NCI-H2029 (cell line): ENCODE results near the gene PDZD7.

Experiments used
- DNase-seq: peaks from one replicate; lab custom pipeline; 2025; lab: John Stamatoyannopoulos, UW

Gene PDZD7

GRCh38 chr10:101061624-101062231 lies 30.8 kb upstream of the PDZD7 start, which contains the start of gene KAZALD1:
KAZALD1 (plus strand) TSS chr10:101061989; CDS start chr10:101062593, 604 bp downstream.
- peak; percentile 38 for DNase-seq

DNA sequence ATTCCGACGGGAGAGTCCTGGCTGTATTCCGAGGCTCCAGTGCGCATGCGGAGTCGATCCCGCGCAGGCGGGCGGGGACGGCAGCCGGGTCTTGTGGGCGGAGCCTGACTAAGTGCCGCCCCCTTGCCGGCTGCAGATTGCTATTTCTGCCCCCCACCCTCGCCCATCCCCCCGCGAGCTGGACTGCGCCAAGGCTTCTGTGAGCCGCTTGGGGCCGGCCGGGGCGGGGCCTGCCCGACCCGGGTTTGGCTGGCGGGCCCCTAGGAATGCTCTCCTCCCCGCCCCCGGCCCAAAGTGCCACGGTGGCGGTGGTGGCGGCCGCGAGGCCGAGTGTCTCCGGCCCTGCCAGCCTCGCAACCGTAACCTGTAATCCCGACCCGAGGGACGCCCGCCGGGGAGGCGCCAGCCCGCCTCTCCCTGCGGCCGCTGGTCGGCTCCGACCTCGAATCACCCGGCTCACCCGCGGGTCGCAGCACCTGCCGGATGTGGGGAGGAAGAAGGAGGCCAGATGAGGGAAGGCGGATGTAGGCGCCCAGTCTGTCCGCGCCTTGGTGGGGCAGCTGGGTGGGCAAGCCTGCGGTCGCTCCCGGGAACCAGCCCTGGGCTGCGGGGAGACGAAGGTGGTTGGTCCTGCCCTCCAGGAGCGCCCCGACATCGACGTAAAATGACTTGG lies 30.2 kb upstream of the PDZD7 start:
- DNase-seq = peak; percentile 87

GRCh38 chr10:101060036-101060950 lies 29.4 kb upstream of the PDZD7 start:
- DNase-seq = peak; percentile 79

DNA sequence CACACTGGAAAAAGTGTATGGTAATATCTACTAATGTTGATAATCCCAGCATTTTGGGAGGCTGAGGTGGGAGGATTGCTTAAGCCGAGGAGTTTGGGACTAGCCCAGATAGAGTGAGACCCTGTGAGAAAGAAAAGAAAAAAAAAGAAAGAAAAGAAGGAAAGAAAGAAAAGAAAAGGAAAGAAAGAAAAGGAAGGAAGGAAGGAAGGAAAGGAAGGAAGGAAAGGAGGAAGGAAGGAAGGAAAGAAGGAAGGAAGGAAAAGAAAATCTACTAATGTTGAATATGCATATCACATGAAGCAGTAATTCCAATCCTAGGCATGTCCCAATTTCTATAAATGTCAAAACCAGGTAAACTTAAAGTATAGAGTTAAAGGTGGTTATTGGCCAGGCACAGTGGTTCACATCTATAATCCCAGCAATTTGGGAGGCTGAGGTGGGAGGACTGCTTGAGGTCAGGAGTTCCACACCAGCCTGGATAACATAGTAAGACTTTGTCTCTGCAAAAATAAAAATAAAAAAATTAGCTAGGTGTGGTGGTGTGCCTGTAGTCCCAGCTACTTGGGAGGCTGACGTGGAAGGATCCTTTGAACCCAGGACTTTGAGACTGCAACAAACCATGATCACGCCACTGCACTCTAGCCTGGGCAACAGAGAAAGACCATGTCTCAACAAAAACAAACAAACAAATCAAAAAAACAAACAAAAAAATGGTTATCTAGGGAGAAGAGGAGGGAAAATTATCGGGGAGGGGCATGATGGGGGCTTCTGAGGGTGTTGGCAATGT lies 25.6 kb upstream of the PDZD7 start:
- no peak for DNase-seq

DNA sequence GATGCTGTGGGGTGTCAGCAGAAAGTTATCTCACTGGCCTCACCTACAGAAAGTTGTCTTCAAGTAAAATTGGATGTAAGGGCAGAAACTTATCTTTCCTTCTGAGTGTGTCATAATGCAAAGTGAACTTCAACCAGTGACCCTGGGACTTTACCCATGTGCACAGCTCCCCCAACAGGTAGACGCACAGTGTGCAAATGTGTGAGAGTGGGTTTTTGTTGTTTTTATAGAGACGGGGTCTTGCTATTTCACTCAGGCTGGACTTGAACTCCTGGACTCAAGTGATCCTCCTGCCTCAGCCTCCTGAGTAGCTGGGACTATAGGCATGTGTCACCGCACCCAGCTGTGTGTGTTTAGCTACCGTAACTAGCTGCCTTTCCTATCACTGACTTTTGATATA lies 24.5 kb upstream of the PDZD7 start:
- DNase-seq = no peak

DNA sequence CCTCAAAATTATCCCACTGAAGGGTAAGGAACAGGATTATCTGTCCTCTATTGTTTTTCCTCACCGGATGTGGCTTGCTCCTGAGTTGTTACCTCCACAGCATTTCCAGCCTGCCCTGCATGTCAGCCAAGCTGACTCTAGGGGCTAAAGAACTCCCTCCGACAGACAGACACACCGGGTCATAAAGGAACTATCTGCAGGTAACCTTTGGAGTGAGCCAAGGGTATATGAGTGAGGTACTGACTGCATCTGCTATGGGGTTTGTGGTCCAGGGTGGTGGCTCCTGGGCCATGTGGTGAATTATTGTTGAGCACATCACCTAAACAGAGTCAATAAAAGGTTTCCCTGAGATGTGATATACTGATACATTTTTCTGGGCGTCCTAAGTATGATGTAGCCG lies 23.9 kb upstream of the PDZD7 start:
- no peak for DNase-seq

DNA sequence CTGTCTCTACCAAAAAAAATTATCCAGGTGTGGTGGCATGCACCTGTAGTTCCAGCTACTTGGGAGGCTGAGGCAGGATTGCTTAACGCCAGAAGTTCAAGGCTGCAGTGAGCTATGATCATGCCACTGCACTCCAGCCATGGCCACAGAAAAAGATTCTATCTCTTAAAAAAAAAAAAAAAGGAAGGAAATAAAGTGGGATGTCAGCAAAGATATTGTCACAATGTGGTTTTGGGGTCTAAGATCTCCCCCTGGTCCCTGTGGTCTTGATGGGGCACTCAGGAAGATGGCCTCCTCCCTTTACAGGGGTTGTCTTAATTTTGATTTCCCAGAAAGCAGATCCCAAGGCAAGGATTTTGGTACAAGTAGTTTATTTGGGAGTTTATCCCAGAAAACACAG lies 23.4 kb upstream of the PDZD7 start:
- DNase-seq = no peak

DNA sequence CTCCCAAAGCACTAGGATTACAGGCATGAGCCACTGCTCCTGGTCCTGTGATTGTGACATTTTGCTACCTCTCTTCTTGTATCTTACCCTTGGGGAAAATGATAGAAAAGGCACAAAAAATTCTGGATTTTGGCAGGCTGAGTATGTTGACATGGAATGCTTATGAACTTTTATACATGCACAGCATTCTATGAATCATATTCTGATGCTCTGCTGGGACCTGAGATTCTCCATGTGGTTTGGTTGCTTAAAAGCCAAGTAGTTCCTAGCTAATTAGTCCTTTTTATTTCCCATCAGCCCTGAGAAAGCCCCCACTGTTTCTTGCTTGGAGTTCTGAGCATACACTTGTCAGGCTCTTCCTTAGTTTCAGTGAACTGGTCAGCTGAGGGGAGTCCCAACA lies 22.6 kb upstream of the PDZD7 start:
- DNase-seq = no peak

- no peak for DNase-seq
Measured at GRCh38 chr10:101052285-101052684, 21.4 kb upstream of the PDZD7 start.

- no peak for DNase-seq
Measured at GRCh38 chr10:101050208-101051069, 19.5 kb upstream of the PDZD7 start.

GRCh38 chr10:101047961-101048892 lies 17.3 kb upstream of the PDZD7 start:
- DNase-seq = peak; percentile 59

GRCh38 chr10:101047268-101047667 lies 16.3 kb upstream of the PDZD7 start:
- no peak for DNase-seq

GRCh38 chr10:101046332-101047238 lies 15.7 kb upstream of the PDZD7 start:
- no peak for DNase-seq

DNA sequence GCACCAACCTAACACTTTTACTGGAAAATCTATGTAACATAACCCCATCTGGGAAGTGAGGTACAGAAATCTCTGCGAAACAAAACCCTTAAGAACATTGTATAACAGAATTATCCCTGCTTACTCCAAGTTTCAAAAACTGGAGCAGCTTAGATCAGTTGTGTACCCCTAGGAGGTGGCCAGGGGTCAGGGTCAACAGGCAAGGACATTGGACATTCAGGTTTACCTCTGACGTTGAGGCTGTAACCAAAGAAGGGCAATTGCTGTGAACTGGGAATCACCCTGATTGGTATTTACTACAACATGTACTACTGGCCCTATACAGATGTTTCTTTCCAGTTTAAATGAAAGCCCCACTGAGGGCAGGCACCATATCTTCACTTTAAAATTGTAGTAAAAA lies 13.2 kb upstream of the PDZD7 start:
- no peak for DNase-seq

DNA sequence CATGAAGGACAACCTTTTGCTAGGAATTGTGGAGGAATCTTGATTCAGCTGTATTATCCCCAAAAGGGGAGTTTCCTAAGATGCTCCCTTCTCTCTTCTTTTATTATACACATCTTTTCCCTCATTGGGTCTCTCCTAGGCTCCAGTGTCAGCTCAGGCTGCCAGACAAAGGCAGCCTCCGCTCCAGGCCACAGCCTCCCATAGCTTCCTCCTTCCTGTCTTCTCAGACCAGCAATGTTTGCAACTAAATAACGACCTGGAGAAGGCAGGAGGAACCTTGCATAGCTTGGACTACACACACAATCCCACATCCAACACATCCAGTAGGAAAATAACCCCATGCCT lies 12.4 kb upstream of the PDZD7 start:
- no peak for DNase-seq

DNA sequence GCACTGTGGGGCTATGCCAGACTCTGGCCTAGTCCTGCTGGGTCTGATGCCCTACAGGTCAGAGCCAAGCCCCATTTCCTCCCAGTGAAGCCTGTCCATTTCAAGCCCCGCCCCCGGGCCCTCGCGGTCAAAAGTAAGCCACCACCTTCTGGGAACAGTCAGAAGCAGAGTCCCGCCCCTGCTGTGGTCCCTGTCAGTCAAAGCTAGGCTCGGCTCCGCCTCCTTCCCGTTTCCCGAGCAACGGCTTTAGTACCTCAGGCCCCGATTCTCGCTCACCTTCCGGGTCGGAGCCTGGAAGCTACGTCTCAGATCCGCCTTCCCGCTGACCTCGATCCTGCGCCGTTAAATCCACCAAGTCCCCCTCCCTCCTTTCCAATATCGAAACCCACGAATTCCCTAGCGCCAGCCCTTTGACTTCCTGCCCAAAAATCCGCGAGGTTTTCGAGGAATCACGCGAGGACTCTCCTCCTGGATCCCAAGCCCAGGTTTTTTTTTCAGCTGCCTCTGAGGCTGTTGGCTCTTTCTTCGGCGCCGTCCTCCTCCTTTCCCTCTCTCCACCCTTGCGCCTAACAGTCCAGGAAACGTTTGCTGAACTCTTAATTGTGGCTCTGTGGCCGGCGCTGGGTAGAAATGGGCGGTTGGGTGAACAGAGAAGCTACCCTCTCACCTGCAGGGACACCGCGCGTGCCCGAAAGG lies 11.9 kb upstream of the PDZD7 start:
- DNase-seq = peak; percentile 88

DNA sequence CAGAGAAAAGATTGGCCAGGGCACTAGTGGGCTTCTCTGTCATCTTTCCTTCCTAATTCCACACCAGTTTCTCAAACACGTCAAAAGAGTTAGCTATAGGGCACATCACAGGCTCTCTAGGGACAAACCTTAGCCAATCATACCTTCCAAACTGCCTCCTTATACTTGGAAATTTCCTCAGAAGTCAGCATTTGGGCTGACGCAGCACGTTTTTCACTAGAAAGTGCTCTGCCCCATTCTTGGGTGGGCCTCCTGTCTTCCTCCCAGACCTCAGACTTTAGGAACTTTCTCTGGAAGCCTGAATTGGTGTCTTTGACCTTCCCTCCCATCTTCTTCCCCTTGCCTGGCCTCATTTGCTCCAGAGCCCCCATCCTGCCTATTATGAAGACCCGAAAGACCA lies 11.2 kb upstream of the PDZD7 start:
- no peak for DNase-seq

DNA sequence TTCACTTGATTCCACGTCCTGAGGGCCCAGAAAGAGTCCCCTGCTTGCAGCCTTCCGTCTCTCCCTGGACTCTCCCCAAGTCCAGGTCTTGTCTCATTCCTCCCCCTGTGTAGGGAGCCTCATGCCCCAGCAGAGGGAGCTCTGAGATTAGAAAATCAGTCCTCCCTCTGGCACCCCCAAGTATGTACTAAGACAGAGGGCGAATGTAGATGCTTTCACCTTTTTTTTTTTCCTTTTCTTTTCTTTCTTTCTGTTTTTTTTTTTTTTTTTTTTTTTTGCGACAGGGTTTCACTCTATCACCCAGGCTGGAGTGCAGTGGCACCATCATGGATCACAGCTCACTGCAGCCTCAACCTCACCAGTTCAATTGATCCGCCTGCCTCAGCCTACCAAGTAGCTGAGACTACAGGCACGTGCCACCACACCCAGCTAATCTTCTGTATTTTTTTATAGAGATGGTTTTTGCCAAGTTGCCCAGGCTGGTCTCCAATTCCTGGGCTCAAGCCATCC lies 10.4 kb upstream of the PDZD7 start:
- DNase-seq = peak; percentile 52
